ENCODE data around the gene ITIH3.

DNA sequence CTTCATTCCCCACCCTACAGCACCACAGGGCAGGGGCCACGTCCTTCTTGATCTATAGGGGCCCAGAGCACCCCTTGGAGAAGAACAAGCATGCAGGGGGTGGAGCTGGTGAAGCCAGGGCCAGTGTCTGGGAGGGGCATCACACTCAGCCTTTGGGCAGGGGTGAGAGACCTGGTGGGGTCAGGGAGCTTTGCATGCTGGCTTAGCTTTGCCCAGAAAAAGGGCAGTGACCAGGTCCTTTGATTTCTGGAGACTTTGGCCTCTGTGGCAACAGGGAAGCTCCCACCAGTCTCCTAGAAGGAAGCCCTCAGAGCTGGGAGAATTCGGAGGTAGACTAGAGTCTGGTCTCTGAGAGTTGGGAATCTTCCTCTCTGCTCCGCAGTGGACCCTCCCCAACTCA, 34.9 kb downstream of the ITIH3 start:
- TF ChIP-seq, protein P1, sequence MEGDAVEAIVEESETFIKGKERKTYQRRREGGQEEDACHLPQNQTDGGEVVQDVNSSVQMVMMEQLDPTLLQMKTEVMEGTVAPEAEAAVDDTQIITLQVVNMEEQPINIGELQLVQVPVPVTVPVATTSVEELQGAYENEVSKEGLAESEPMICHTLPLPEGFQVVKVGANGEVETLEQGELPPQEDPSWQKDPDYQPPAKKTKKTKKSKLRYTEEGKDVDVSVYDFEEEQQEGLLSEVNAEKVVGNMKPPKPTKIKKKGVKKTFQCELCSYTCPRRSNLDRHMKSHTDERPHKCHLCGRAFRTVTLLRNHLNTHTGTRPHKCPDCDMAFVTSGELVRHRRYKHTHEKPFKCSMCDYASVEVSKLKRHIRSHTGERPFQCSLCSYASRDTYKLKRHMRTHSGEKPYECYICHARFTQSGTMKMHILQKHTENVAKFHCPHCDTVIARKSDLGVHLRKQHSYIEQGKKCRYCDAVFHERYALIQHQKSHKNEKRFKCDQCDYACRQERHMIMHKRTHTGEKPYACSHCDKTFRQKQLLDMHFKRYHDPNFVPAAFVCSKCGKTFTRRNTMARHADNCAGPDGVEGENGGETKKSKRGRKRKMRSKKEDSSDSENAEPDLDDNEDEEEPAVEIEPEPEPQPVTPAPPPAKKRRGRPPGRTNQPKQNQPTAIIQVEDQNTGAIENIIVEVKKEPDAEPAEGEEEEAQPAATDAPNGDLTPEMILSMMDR (IDR thresholded peaks at IDR 0.05): no peak
- no peak for TF ChIP-seq POLR2AphosphoS5 (IDR thresholded peaks at IDR 0.05)
- TF ChIP-seq EP300 (IDR thresholded peaks at IDR 0.05): no peak
- TF ChIP-seq POLR2A (IDR thresholded peaks at IDR 0.05): no peak
